Measurements from ENCODE around the gene PIK3C2A. TPM values are rescaled to one million over a fixed set of nuclear protein-coding genes. Genes with fewer than 3 reads are reported as not detected.
A peak's percentile ranks its signal among the peaks of the same experiment; 100 is the strongest.

Gene PIK3C2A
- total and polyA plus RNA-seq, 2 of the 8 experiments (the other 6 are each of a cell fraction or from before 2014, with no cell fraction given) = 20.1 to 127 TPM

DNA sequence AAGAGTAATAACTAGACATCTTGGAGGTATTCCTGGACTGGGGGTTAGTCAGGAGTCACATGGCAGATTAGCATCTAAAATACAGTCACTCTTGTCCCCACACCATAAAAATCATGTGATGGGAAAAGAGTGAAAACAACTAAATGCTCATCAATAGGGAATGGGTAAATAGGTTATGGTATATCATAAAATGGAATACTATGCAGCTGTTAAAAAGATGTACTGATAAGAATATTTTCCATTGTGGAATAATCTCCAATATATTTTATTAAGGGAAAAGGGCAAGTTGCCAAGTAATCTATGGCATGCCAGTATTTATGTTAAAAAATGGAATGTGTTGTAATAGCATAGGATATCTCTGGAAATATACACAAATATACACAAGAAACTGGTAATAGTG is 6.6 kb upstream of the PIK3C2A start:
- H3K79me2 ChIP-seq (ENCODE audit: control insufficient read depth in 1 of 2, insufficient read depth in 2 of 2, low read length in 2 of 2) = no peaks in the 10 kb centered on the region
- no peak overlapping the region for H2BK120ac ChIP-seq (replicated peaks; ENCODE audit: low read depth, low read length)
- no peaks in the 10 kb centered on the region for H3K79me1 ChIP-seq (ENCODE audit: low read depth, low read length)
- no peak overlapping the region for H4K91ac ChIP-seq (replicated peaks; ENCODE audit: insufficient read length, low read length)
- no peak overlapping the region for H3K4me3 ChIP-seq (ENCODE audit: extremely low read depth in 1 of 4, insufficient read depth in 2 of 4, low read depth in 3 of 4, low read length in 4 of 4)
- no peak overlapping the region for H2BK15ac ChIP-seq (ENCODE audit: low read length)
- no peaks in the 10 kb centered on the region; a peak in 1 of 7 replicates for H3K4me1 ChIP-seq (replicated peaks in 1 of 4; ENCODE audit: control insufficient read depth in 3 of 4, insufficient read depth in 4 of 4, low read length in 3 of 4)
- H2BK20ac ChIP-seq (ENCODE audit: low read length) = no peak overlapping the region
- no peak overlapping the region for H3K4me2 ChIP-seq (ENCODE audit: insufficient read depth in 1 of 2, low read depth in 2 of 2, low read length in 2 of 2)
- peaks cover 5 to 6% of the 10 kb centered on the region in 2 experiments; a peak in 2 of 4 replicates for H3K9me3 ChIP-seq (ENCODE audit: insufficient read depth in 2 of 2, low read depth in 1 of 2, low read length in 1 of 2)
- TF ChIP-seq HDAC2 (IDR thresholded peaks at IDR 0.05; ENCODE audit: borderline replicate concordance in 1 of 2, low read depth in 2 of 2, low read length in 2 of 2) = peak in 1 of 2 experiments; percentile 46; a peak in 1 of 4 replicates
- no peak for TF ChIP-seq TCF12 (IDR thresholded peaks at IDR 0.05; ENCODE audit: low read depth, low read length)
- no peak for TF ChIP-seq TAF1 (IDR thresholded peaks at IDR 0.05; ENCODE audit: low read depth, low read length)
- no peak for TF ChIP-seq BACH1 (IDR thresholded peaks at IDR 0.05; ENCODE audit: low read length)
- peak; percentile 83 for TF ChIP-seq KDM1A (IDR thresholded peaks at IDR 0.05; ENCODE audit: borderline replicate concordance, low read length)
- no peak overlapping the region for H4K5ac ChIP-seq (ENCODE audit: insufficient read length, low read depth, low read length)
- DNase-seq (ENCODE audit: low read depth in 1 of 2, low spot score in 2 of 2) (no peak), FAIRE-seq (no peak)
- no peak overlapping the region for H2AFZ ChIP-seq (ENCODE audit: low read length)
- no peaks in the 10 kb centered on the region for H4K20me1 ChIP-seq (replicated peaks in 1 of 2; ENCODE audit: control insufficient read depth in 1 of 2, insufficient read depth in 2 of 2, low read length in 2 of 2)
- H3K4ac ChIP-seq (replicated peaks; ENCODE audit: insufficient read length, low read depth, low read length) = no peak overlapping the region
- H3K23ac ChIP-seq (ENCODE audit: insufficient read length) = no peak overlapping the region
- no peaks in the 10 kb centered on the region for H3K27me3 ChIP-seq (replicated peaks in 1 of 4; ENCODE audit: control insufficient read depth in 3 of 4, extremely low read depth in 1 of 4, insufficient read depth in 3 of 4, low read length in 3 of 4)
- no peak overlapping the region for H2BK12ac ChIP-seq (ENCODE audit: low read depth, low read length)
- no peaks in the 10 kb centered on the region for H3K23me2 ChIP-seq (ENCODE audit: low read depth, low read length)
- no peak overlapping the region for H2BK5ac ChIP-seq (ENCODE audit: low read depth, low read length)
- peaks cover 0 to 5% (median 1%) of the 10 kb centered on the region in 4 experiments; a peak in 4 of 8 replicates for H3K36me3 ChIP-seq (ENCODE audit: control insufficient read depth in 2 of 4, insufficient read depth in 4 of 4, low read length in 3 of 4)
- POLR2A ChIA-PET (ENCODE audit: partially characterized antibody) = no interaction called here
- no peak overlapping the region for H3K14ac ChIP-seq (ENCODE audit: insufficient read length)
- CTCF ChIA-PET (ENCODE audit: partially characterized antibody) = no interaction called here
- H3K56ac ChIP-seq (replicated peaks; ENCODE audit: insufficient read length, low read depth, low read length) = no peak overlapping the region
- no peak overlapping the region for H3K27ac ChIP-seq (ENCODE audit: low read depth, low read length)
- H2AK5ac ChIP-seq (ENCODE audit: low read depth, low read length) = no peak overlapping the region
- no peak overlapping the region for H4K8ac ChIP-seq (ENCODE audit: extremely low read depth, insufficient read depth, low read length)
- no peak overlapping the region for H3K9ac ChIP-seq (replicated peaks in 1 of 4; ENCODE audit: extremely low read depth in 1 of 4, low read depth in 3 of 4, low read length in 3 of 4)
- no peak overlapping the region for H3K18ac ChIP-seq (ENCODE audit: extremely low read depth, low read length)

Measured in H1 (cell line).